ENCODE measurements around the gene GLDC.

GLDC gene

GRCh38 chr9:6620796-6621195 lies 24.7 kb downstream of the GLDC start:
- no peak for DNase-seq (ENCODE audit: low read depth, low spot score)

GRCh38 chr9:6620353-6620752 lies 25.2 kb downstream of the GLDC start:
- DNase-seq (ENCODE audit: low read depth, low spot score), result no peak

DNA sequence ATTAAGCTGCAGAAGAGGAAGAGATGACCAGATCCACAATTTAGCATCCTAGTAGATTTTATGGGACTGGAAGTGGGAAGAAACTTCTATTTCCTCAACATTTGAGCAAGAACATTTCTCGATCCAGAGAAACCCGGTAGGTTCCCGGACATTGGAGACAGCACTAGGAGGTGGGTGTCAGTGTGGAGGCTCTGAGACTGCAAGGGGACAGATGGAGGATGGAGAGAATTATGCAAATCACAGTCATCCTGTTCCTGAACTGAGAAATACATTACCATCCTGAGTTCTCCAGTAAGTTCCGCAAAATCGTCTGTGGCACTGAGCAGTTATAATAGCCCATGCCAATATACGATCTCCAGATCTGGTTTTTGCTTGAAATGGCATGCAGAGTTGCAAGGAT lies 25.6 kb downstream of the GLDC start:
- DNase-seq (ENCODE audit: low read depth, low spot score), result no peak

- no peak for DNase-seq (ENCODE audit: low read depth, low spot score)
These were observed 28.5 kb downstream of the GLDC start for GRCh38 chr9:6616951-6617602.

GRCh38 chr9:6614489-6614888 lies 31.0 kb downstream of the GLDC start:
- no peak for DNase-seq (ENCODE audit: low read depth, low spot score)

DNA sequence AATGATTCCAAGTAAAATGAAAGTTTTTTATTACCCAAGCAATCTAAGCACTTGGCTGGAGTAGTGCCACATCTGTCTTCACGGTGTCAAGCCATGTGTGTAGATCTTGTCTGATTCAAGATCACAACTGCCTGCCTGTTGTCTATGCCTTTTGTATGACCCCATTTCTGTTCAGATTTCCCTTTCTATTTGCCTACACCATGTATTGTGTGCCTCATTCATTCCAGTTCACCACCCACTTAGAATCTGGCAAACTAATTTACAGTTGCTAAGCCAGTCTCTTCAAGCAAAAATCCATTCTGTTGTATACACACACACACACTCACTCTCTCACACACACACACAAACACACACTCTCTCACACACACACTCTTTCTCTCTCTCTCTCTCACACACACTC lies 33.7 kb downstream of the GLDC start:
- no peak for DNase-seq (ENCODE audit: low read depth, low spot score)

DNA sequence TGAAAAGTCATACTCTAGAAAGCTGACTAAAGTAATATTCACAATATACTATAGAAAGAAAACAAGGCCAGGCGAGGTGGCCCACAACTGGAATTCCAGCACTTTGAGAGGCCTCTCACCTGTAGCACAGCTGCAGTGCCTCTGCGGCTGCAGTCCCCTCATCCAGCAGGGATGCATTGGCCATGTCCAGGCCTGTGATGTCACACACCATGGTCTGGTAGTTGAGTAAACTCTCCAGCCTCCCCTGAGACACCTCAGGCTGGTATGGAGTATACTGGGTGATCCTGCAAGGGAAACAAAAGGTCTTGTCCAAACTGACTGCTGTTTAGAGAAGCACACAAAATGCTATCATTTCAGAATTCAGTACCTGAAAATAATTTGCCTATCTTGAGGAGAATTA lies 35.5 kb downstream of the GLDC start:
- DNase-seq (ENCODE audit: low read depth, low spot score), result no peak

- DNase-seq (ENCODE audit: low read depth, low spot score), result no peak
These were observed 36.0 kb downstream of the GLDC start for GRCh38 chr9:6609497-6610016.

DNA sequence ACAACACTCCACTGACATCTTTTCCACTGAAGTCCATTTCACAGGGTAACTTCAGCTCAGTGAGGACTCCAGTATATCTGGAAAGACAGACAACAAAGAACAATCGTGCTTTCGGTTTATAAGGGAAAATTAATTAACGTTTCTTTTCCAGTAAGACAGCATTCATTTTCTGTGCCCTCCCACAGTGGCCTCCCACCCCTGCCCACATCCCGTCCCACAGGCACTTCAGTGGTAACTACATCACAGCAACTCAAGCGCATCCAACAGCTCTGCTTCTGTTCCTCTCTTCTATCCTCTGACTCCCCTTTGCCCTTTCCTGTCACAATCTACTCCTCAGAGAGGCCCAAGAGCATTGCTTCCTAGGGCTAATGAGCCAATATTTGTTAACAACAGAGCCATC lies 40.3 kb downstream of the GLDC start:
- no peak for DNase-seq (ENCODE audit: low read depth, low spot score)

DNA sequence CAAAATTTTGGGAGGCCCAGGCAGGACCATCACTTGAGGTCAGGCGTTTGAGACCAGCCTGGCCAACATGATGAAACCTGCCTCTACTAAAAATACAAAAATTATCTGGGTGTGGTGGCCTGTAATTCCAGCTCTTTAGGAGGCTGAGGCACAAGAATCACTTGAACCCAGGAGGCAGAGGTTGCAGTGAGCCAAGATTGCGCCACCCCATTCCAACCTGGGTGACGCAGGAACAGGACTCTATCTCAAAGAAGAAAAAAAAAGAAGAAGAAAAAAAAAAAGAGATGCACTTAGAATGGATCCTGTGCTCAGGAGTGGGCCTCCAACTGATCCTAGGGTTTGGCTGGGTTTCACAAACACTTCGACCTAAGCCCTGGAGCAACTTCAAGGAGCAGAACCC lies 45.1 kb downstream of the GLDC start:
- DNase-seq (ENCODE audit: low read depth, low spot score), result no peak

DNA sequence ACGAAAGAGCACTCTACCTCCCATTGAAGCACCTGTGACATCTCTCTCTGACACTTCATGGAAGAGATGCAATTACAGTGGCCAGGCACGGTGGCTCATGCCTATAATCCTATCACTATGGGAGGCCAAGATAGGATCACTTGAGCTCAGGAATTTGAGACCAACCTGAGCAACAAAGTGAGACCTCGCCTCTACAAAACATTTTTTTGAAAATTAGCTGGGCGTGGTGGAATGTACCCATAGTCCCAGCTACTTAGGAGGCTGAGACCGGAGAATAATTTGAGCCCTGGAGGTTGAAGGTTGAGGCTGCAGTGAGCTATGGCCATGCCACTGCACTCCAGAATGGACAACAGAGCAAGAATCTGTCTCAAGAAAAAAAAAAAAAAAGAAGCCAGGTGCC lies 45.5 kb downstream of the GLDC start:
- DNase-seq (ENCODE audit: low read depth, low spot score), result no peak

DNA sequence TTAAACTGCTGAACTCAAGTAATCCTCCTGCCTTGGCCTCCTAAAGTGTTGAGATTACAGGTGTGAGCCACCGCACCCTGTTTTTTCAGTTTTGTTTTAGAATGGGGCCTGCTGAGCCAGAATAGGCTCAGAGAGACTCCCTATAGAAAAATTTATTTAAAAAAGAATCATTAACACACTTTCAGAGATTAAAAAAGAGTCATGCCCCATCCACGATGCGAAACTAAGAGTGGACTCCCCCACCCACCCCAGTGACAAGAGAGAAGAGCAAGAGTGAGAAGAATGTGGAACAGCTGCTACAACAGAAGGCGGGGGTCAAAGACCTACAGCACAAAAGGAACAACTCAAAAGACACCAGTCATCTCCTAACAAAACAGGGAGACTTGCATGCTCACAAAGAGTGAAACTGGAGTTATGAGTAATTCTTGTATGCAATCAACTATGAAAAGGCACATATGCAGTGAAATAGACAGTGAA lies 47.2 kb downstream of the GLDC start:
- DNase-seq (ENCODE audit: low read depth, low spot score), result no peak

- DNase-seq (ENCODE audit: low read depth, low spot score), result no peak
These were observed 52.7 kb downstream of the GLDC start for GRCh38 chr9:6592791-6593190.

DNA sequence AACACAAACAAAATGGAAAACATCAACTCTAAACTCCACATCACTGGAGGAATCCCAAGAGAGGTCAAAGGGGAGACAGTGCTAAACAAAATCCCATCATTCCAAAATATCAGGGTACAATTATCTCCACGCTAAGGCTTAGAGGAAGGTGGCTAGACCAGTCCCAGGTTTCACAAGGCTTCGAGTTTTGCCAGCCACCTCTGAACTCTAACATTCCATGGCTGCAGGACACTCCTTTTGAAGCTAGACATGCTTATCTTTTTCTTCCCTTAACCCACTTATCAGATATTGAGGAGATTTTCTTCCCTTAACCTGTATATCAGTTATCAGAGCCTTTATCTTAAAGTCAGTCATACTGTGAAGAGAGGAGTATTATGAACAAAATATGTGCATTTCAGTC lies 53.3 kb downstream of the GLDC start:
- DNase-seq (ENCODE audit: low read depth, low spot score), result no peak

- no peak for DNase-seq (ENCODE audit: low read depth, low spot score)
These were observed 54.7 kb downstream of the GLDC start for GRCh38 chr9:6590772-6591384.

DNA sequence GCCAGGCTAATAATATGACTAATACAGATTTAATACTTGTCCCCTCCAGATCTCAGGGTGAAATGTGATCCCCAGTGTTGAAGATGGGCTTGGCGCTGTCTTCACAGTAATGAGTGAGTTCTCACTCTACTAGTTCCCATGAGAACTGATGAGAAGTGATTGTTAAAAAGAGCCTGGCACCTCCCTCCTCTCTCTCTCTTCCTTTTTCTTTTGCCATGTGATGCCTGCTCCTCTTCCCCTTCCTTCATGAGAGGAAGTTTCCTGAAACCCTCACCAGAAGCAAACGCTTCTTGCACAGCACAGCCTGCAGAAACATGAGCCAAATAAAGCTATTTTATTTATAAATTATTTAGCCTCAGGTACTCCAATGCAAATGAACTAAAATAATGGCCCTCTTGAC lies 55.2 kb downstream of the GLDC start:
- DNase-seq (ENCODE audit: low read depth, low spot score), result no peak

DNA sequence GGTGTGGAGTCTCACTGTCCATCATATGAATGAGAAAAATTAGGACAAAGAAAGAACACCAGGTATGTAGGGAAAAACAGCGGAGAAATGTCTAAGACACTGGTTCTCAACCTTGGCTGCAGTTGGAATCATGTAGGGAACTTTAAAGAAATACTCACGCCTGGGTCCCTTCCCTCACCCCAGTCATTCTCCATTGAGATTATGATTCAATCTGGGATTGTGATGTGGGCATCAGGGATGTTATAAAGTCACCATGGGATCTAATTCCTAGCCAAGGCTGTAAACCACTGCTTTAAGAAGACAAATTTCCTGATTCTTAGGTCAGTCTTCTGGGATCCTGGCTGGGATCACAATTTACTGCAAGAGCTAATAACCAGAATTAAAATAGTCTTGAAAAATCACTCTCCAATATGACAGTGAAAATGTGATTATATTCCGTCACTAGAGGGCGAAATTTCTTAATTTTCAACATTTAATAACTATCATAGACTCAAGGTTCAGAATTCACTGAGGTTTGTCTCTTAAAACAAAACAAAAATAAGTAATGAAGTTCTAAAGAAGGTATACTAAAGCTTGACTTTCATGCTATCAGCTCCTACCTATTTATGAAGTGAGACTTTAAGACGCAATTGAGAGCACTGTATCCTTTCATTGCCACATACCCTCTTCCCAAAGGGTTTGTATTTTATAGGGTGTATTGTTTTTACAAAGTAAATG lies 60.5 kb downstream of the GLDC start:
- DNase-seq (ENCODE audit: low read depth, low spot score), result no peak

- DNase-seq (ENCODE audit: low read depth, low spot score), result no peak
These were observed 64.3 kb downstream of the GLDC start for GRCh38 chr9:6581253-6581652.

GRCh38 chr9:6579613-6580012 lies 65.9 kb downstream of the GLDC start:
- DNase-seq (ENCODE audit: low read depth, low spot score), result no peak

DNA sequence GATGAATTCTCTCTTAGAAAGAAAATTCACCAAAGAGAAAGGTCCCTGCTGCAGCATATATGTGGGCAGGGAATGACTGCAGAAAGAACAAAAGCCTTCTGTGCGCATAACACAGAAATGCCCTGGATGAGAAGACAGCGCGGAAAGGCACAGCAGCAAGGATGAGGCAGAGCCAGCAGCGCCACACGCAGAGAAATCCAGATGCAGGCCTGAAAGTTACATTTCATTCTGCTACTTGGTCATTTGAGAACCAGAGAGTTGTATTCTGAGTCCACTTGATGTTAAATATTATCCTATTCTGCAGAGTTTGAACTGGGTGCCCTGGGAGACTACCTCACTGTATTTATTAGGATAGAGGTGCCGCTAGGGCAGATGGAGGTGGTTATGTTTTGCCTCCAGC lies 68.5 kb downstream of the GLDC start:
- no peak for DNase-seq (ENCODE audit: low read depth, low spot score)

DNA sequence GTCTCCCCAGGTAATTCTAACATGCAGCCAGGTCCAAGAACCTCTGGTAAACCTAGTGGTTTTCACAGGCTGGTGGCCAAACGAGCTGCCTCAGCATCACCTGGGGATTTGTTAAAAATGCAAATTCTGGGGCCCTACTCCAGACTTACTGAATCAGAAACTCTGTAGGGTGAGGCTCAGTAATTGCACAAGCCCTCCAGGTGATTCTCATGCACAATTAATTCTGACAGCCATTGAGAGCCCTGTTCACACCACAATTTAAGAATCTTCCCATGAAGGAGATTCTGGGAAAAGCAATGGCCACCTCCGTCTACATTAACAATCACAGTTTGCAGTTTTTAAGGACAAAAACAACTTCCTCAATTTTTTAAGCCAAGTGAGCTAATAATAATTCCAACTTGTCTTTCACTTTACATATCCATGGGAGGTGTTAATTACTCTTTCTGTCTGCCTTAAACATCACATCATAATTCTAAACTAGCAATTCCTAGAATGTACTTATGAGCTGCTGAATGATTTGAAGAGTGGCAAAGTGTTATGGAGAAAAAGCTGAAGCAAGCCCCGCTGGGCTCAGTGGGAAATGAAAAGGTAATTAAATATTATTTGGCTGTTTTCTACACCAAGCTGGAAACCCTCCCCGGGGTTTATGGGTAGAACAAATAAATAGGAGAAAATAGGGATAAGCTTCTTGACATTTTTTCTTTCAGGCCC lies 70.0 kb downstream of the GLDC start:
- DNase-seq (ENCODE audit: low read depth, low spot score), result no peak

DNA sequence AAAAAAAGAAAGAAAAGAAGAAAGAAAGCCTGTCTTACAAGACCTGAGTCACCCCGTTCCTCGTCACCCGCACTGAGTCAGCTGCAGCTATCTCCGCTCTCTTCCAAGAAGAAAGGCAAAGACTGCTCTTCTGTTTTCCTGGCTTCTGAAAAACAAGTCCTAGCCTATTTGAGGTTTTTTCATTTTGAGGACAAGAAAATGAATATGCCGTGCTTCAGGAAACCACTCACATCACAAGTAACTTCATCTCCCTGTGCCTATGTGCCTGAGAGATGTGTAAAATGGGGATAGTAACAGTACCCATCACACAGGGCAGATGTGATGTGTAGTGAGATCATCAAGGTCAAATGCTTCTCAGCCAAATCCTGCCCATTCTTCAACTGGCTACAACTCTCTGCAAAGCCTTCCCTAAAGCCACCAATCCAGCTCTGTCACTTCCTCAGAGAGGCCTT lies 78.4 kb downstream of the GLDC start:
- DNase-seq (ENCODE audit: low read depth, low spot score), result no peak
